IMR-90 (cell line): ENCODE data around the gene FAM111A. TPM values are rescaled to one million over a fixed set of nuclear protein-coding genes. Genes with fewer than 3 reads are reported as not detected.
A peak's percentile ranks its signal among the peaks of the same experiment; 100 is the strongest.

Experiments
- ATAC-seq: fragments of 200-7000 bp; cut with Tn5 transposase; 2 replicates; pipeline ENCODE4 v1.9.1; 2020; ENCODE audit warnings: low read depth, mild to moderate bottlenecking, moderate library complexity
- BruUV-seq: library from RNA; stranded (reverse); fragments of 400-500 nt; replicated peaks from 2 replicates; lab custom pipeline; 2021; lab: Mats Ljungman, UMichigan
- CTCF ChIA-PET: fragments of 300-600 bp; formaldehyde crosslinking; extraction: SDS; loops from one replicate; lab custom pipeline; 2021; ENCODE audit warnings: antibody characterized with exemption; lab: Yijun Ruan, JAX
- POLR2A ChIA-PET: fragments of 300-600 bp; sonication (Branson Sonifier 250); formaldehyde crosslinking; loops from one replicate; lab custom pipeline; 2022; ENCODE audit warnings: antibody characterized with exemption; ENCODE audit not compliant: unreplicated experiment; lab: Charles Lee
- DNase-seq: peaks from one replicate; pipeline ENCODE4 v3.0.0; 2013
- H2AFZ ChIP-seq: replicated peaks from 2 replicates; pipeline ENCODE3; 2013; ENCODE audit warnings: low read length, mild to moderate bottlenecking; ENCODE audit not compliant: poor library complexity
- H2AK5ac ChIP-seq: 2 replicates; pipeline ENCODE4 v1.6.1; 2013; ENCODE audit warnings: low read depth, low read length, inconsistent platforms
- H2AK9ac ChIP-seq: replicated peaks from 2 replicates; pipeline ENCODE3; 2013; ENCODE audit warnings: mild to moderate bottlenecking, low read depth, low read length, moderate library complexity; ENCODE audit not compliant: poor library complexity
- H2BK120ac ChIP-seq: 2 replicates; pipeline ENCODE4 v1.6.1; 2013; ENCODE audit warnings: low read depth, low read length, inconsistent platforms
- H2BK15ac ChIP-seq: 3 replicates; pipeline ENCODE4 v1.6.1; 2013; ENCODE audit warnings: low read depth, low read length, inconsistent platforms
- H2BK20ac ChIP-seq: 2 replicates; pipeline ENCODE4 v1.6.1; 2013; ENCODE audit warnings: low read depth, mild to moderate bottlenecking, inconsistent platforms, low read length, moderate library complexity
- H2BK5ac ChIP-seq: 2 replicates; pipeline ENCODE4 v1.6.1; 2013; ENCODE audit warnings: mild to moderate bottlenecking, low read depth, low read length, inconsistent platforms; ENCODE audit not compliant: poor library complexity, severe bottlenecking
- H3K14ac ChIP-seq: replicated peaks from 2 replicates; pipeline ENCODE4 v1.6.1; 2013; ENCODE audit warnings: low read depth, low read length, inconsistent platforms
- H3K18ac ChIP-seq: 2 replicates; pipeline ENCODE4 v1.6.1; 2013; ENCODE audit warnings: low read depth, low read length, control low read depth
- H3K23ac ChIP-seq: 2 replicates; pipeline ENCODE4 v1.6.1; 2013; ENCODE audit warnings: low read depth, low read length, inconsistent platforms
- H3K27ac ChIP-seq: 2 replicates; pipeline ENCODE4 v1.5.1; 2013; ENCODE audit warnings: mild to moderate bottlenecking, control low read depth, low read length; ENCODE audit not compliant: insufficient read depth
- H3K27me3 ChIP-seq: 2 replicates; pipeline ENCODE4 v1.6.1; 2013; ENCODE audit warnings: low read length; ENCODE audit not compliant: control insufficient read depth, insufficient read depth
- H3K36me3 ChIP-seq: 2 replicates; pipeline ENCODE4 v1.6.1; 2013; ENCODE audit warnings: low read length, mixed read lengths; ENCODE audit not compliant: control insufficient read depth, insufficient read depth
- H3K4ac ChIP-seq: 2 replicates; pipeline ENCODE4 v1.6.1; 2013; ENCODE audit warnings: low read depth, low read length, inconsistent platforms
- H3K4me1 ChIP-seq: 2 replicates; pipeline ENCODE4 v1.6.1; 2013; ENCODE audit warnings: low read length, mixed read lengths; ENCODE audit not compliant: control insufficient read depth, insufficient read depth
- H3K4me2 ChIP-seq: 2 replicates; pipeline ENCODE4 v1.6.1; 2013; ENCODE audit warnings: low read depth, mild to moderate bottlenecking, control low read depth, low read length, moderate library complexity
- H3K4me3 ChIP-seq: 2 replicates; pipeline ENCODE4 v1.5.1; 2013; ENCODE audit warnings: low read depth, mild to moderate bottlenecking, control low read depth, low read length, moderate library complexity; ENCODE audit not compliant: insufficient read depth
- H3K56ac ChIP-seq: 2 replicates; pipeline ENCODE4 v1.6.1; 2013; ENCODE audit warnings: low read length, inconsistent platforms; ENCODE audit not compliant: insufficient read depth; ENCODE audit errors: extremely low read depth
- H3K79me1 ChIP-seq, 2 experiments: 2 replicates each; pipeline ENCODE4 v1.6.1; 2013; ENCODE audit warnings: low read length in 2 of 2, inconsistent platforms in 1 of 2, low read depth in 1 of 2
- H3K9ac ChIP-seq: 2 replicates; pipeline ENCODE4 v1.6.1; 2013; ENCODE audit warnings: low read depth, low read length, control low read depth
- H3K9me1 ChIP-seq: 2 replicates; pipeline ENCODE4 v1.6.1; 2013; ENCODE audit warnings: low read length, inconsistent platforms; ENCODE audit not compliant: insufficient read depth
- H3K9me3 ChIP-seq: 2 replicates; pipeline ENCODE4 v1.6.1; 2013; ENCODE audit warnings: low read length; ENCODE audit not compliant: control insufficient read depth, insufficient read depth
- H4K20me1 ChIP-seq: 2 replicates; pipeline ENCODE4 v1.6.1; 2013; ENCODE audit warnings: low read length, inconsistent platforms; ENCODE audit not compliant: insufficient read depth
- H4K5ac ChIP-seq: 2 replicates; pipeline ENCODE4 v1.6.1; 2013; ENCODE audit warnings: mild to moderate bottlenecking, low read depth, low read length, control low read depth
- H4K8ac ChIP-seq, 2 experiments: 2 replicates each; pipeline ENCODE4 v1.6.1; 2013; ENCODE audit warnings: low read depth in 2 of 2, low read length in 2 of 2, control low read depth in 1 of 2, inconsistent platforms in 1 of 2
- H4K91ac ChIP-seq: 2 replicates; pipeline ENCODE4 v1.6.1; 2013; ENCODE audit warnings: low read depth, low read length, inconsistent platforms; ENCODE audit not compliant: insufficient read depth
- CTCF ChIP-seq: conservative IDR thresholded peaks from 2 replicates; pipeline ENCODE4 v1.5.1; 2012; ENCODE audit warnings: mild to moderate bottlenecking, low read depth, low read length, improper control_type of control experiment
- ELK1 ChIP-seq: fragments of 150-350 bp; IDR thresholded peaks from 2 replicates; pipeline ENCODE4 v1.6.1; 2016; ENCODE audit warnings: low read depth, mild to moderate bottlenecking, low read length, moderate library complexity, borderline replicate concordance
- MAFK ChIP-seq: IDR thresholded peaks from 2 replicates; pipeline ENCODE4 v1.6.1; 2012; ENCODE audit warnings: low read depth, low read length, improper control_type of control experiment
- MAZ ChIP-seq: IDR thresholded peaks from 2 replicates; pipeline ENCODE4 v1.6.1; 2012; ENCODE audit warnings: low read depth, mild to moderate bottlenecking, low read length, improper control_type of control experiment, moderate library complexity, borderline replicate concordance
- MXI1 ChIP-seq: IDR thresholded peaks from 2 replicates; pipeline ENCODE4 v1.6.1; 2012; ENCODE audit warnings: low read depth, mild to moderate bottlenecking, low read length, moderate library complexity, borderline replicate concordance
- NFE2L2 ChIP-seq: fragments of 150-350 bp; IDR thresholded peaks from 2 replicates; pipeline ENCODE4 v1.6.1; 2016; ENCODE audit warnings: low read depth, mild to moderate bottlenecking, low read length
- RFX5 ChIP-seq: IDR thresholded peaks from 2 replicates; pipeline ENCODE4 v1.8.0; 2012; ENCODE audit warnings: low read depth, mild to moderate bottlenecking, low read length, moderate library complexity
- WGBS, 2 experiments: methylation state at CpG; one replicate each; pipeline versions ENCODE4 v1.1.5 to v1.1.7; 2013; ENCODE audit warnings: missing lambda C conversion rate in 2 of 2; ENCODE audit not compliant: insufficient read length in 1 of 2; ENCODE audit errors: extremely low coverage in 2 of 2; 5-methylcytosine and 5-hydroxymethylcytosine counted together
- dilution Hi-C: fragments of 300-500 bp; cut with HindIII; formaldehyde crosslinking; loops from one replicate; pipeline ENCODE4 v1.14.3; 2018; ENCODE audit warnings: low sequenced_read_pairs; ENCODE audit not compliant: unreplicated experiment
- in situ Hi-C: fragments of 300-500 bp; cut with MboI; formaldehyde crosslinking; loops from 3 replicates; pipeline ENCODE4 v1.14.3; 2019; ENCODE audit warnings: low sequenced_read_pairs, inconsistent platforms, mixed read lengths
- intact Hi-C: fragments of 100-400 bp; cut with micrococcal nuclease; formaldehyde crosslinking; loops from 2 replicates; pipeline ENCODE4 v1.10.0; 2022
- polyA plus RNA-seq, 3 experiments: library from polyadenylated mRNA; depleted of rRNA; stranded (reverse); fragments of >200 nt; gene quantifications; 2 replicates each; pipeline ENCODE4 v1.2.3, GENCODE V29; 2012; ENCODE audit warnings: low replicate concordance in 1 of 3
- total RNA-seq: library from RNA; depleted of rRNA; stranded (reverse); fragments of >200 nt; gene quantifications from 2 replicates; pipeline ENCODE4 v1.2.3, GENCODE V29; 2012

Gene FAM111A
- total and polyA plus RNA-seq, 2 of the 4 experiments (the other 2 are of a cell fraction): 19.9 to 36.4 TPM

- H3K79me1 ChIP-seq: peaks cover 2 to 4% of the 10 kb centered on the region in 2 experiments; a peak in 2 of 4 replicates
- H2BK20ac ChIP-seq: no peak overlapping the region
- CTCF ChIA-PET: interaction anchor here (1.4 to 1.8 kb wide), 5 partner anchors 14 to 99 kb away, joined by 5 to 13 read pairs (median 9); partner anchors contain the start of genes DTX4 and FAM111A
- intact Hi-C loops (loop anchor here (5.0 kb wide), 2 partner anchors 480 to 505 kb away; no protein-coding TSS in a partner anchor), in situ Hi-C loops (loop anchor here (10.0 kb wide), 1 partner anchor 253 kb away; no protein-coding TSS in a partner anchor), dilution Hi-C loops (no loop called here)
- no peak for TF ChIP-seq MXI1
- no peak for TF ChIP-seq RFX5
- no peak for TF ChIP-seq CTCF
- no peak for TF ChIP-seq NFE2L2
- TF ChIP-seq ELK1: no peak
- 0 out of 2 replicates have a peak, but pooled peaks have one; percentile 30 for TF ChIP-seq MAFK
- no peak for TF ChIP-seq MAZ
- H2BK5ac ChIP-seq: no peak overlapping the region
- POLR2A ChIA-PET: no interaction called here
- no peaks in the 10 kb centered on the region for H3K4me1 ChIP-seq
- no peaks in the 10 kb centered on the region for H4K20me1 ChIP-seq
- H3K27ac ChIP-seq: no peak overlapping the region
- H2BK120ac ChIP-seq: no peak overlapping the region
- no peak overlapping the region for H3K4me2 ChIP-seq
- no peak overlapping the region for H3K18ac ChIP-seq
- no peak overlapping the region for H4K91ac ChIP-seq
- WGBS, 2 experiments: no CpG with 5 or more reads among the region's 3 CpGs
- no TSS peak for BruUV-seq
- no peak overlapping the region for H3K56ac ChIP-seq
- no peak overlapping the region for H3K4me3 ChIP-seq
- H4K5ac ChIP-seq: no peak overlapping the region
- H3K4ac ChIP-seq: no peak overlapping the region
- no peaks in the 10 kb centered on the region for H3K9me1 ChIP-seq
- H3K23ac ChIP-seq: no peak overlapping the region
- DNase-seq: no peak
- no peak for ATAC-seq
- H2AK9ac ChIP-seq: no peak overlapping the region
- no peaks in the 10 kb centered on the region; the same call in 1 of the 2 replicates for H3K36me3 ChIP-seq
- H2BK15ac ChIP-seq: no peak overlapping the region
- H3K14ac ChIP-seq: no peak overlapping the region
- H2AFZ ChIP-seq: no peak overlapping the region
- no peak overlapping the region for H3K9ac ChIP-seq
- peaks cover 7% of the 10 kb centered on the region for H3K27me3 ChIP-seq
- no peaks in the 10 kb centered on the region for H3K9me3 ChIP-seq
- no peak overlapping the region for H4K8ac ChIP-seq
- H2AK5ac ChIP-seq: no peak overlapping the region
Measured at GRCh38 chr11:59157433-59157832, 14.8 kb downstream of the FAM111A start.
